CMK (cell line): ENCODE data around the gene RASGRF2.

ENCODE experiments used
- DNase-seq: peaks from one replicate; pipeline ENCODE4 v3.0.0-alpha.2; 2010; ENCODE audit warnings: low read depth

Gene RASGRF2

DNA sequence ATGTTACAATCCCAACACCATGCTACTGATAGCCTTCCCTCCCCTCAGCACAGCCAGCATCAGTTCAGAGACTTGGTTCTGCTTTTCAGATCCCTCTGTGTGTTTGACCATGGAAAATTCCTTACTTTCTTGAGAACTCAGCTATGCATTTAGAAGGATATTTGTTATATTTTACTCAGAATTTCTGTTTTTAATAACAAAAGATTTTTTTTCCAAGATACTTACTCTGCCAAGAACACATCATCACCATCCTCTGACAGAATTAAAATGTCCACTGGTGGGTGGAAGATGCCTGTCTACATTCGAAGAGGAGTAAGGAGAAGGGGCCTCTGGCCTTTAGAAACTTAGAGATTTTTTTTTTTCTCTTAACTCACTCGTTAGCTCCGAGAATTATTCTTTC, 216.9 kb downstream of the RASGRF2 start:
- DNase-seq, result no peak

DNA sequence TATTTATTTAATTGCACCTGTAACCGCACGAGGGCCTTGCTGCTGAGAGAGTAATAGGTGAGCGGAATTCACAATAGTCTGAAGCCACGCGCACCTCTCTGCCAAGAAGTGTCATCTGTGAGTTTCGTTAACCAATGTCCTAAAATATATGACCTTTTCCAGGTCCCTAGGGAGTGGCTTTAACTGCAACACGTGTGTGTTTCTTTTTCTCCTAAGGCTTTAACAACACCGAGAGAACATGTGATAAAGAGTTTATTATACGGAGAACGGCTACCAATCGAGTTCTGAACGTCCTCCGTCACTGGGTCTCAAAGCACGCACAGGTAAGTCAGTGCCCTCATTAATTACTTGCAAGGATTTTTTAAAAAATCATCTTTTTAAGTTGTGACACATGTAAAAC, 219.8 kb downstream of the RASGRF2 start:
- no peak for DNase-seq

DNA sequence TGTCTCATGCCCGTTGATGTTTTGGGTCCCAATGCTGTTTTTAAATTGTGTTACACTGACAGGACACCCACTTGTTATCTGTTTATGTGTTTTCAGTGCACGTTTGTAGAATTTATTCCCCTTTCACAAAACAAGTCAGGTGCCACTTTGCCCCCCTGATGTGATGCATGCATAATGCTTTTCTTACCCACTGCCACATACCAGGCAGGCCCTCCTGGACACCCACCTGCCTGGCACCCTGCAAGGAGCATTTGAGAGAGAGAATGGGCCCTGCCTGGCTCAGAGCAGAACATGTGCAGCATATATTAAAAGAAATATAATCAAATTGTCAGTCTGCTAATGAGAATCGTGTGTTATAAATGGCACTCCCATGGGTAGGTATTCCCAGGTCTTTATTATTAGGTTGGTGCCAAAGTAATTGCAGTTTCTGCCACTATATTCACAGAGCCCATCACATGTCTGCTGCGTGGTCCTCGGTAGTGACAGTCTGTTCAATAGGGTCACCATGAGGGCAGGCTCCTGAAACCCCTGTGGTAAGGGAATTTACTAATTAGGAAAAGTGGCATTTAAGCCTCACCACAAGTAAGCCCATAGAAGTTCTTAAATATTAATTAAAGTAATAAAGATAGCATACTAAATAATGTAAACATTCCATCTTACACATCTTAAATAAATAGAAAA, 220.8 kb downstream of the RASGRF2 start:
- no peak for DNase-seq

DNA sequence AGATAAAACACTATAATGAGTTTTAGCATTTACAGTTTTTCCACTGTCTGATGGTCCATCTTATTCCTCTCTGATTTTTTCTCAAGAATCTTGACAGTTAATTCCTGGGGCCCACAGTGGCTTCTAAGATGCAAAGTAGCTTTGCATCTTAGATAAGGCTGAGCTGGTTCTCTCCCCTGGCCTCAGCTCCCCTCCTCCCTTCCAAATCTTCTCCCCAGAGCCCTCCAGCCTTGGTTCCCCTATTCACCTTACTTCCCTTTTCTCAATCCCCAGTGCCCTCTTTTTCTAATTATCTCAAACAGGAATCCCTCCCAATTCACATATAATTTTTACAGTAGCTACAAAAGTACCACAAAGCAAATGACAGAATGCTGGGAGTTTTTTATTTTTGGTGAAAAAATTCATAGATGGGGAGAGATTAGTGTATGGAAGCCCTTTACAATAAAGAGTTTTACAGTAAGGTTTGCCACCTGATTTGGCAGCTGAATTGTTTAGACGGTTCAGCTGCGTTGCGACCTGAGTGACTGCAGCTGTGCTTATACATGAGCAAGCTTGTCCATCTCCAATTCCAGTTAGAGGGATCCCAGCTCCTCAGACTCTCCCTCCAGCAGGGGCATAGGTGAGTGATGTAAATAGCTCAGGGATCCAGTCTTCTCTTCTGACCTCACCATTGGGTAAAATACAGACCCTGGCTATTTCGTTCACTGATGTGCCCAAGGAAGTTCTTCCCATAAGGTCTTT, 221.6 kb downstream of the RASGRF2 start:
- no peak for DNase-seq

DNA sequence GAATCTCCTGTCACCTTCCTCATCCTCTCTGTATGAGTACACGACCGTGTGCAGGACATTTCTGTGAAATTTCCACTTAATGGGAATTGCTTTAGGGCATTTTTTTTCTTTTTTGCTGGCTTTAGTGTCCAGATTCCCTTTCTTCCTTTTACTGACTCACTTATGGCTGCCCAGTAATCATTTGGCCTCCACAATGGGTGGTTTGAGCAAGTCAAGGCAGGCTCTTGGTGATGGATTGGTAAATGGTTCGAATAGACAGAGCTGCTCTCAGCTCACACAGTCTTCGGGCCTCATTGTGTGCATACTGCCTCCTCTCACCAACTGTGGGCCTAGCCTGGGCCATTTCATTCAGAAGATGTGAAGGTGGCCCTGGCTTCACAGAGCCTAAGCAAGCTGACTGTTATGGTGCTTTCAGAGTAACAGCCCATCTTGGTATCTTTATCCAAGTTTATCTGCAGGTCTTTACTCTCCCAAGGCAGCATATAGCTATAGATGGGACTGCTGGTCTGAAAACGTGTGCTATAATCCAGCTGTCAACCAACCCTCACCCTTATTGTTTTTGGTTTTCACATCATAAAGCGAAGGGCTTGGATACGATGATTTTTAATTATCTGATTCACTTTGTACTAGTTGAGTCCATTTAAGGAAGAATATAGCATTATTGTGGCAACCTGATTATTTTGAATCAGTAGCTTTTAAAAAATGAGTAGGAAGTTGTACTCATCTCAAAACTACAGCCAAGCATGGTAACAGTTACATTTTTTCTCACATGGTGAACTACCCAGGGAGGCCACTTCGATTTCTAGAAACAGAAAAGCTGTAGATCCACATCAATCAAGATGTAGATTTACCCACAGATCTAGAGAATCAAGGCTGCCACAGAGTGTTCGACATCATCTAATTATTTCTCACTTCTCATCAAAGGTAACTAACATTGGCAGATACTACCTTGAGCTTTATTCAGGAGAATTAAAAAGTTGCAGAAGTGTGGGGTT, 222.5 kb downstream of the RASGRF2 start:
- no peak for DNase-seq

DNA sequence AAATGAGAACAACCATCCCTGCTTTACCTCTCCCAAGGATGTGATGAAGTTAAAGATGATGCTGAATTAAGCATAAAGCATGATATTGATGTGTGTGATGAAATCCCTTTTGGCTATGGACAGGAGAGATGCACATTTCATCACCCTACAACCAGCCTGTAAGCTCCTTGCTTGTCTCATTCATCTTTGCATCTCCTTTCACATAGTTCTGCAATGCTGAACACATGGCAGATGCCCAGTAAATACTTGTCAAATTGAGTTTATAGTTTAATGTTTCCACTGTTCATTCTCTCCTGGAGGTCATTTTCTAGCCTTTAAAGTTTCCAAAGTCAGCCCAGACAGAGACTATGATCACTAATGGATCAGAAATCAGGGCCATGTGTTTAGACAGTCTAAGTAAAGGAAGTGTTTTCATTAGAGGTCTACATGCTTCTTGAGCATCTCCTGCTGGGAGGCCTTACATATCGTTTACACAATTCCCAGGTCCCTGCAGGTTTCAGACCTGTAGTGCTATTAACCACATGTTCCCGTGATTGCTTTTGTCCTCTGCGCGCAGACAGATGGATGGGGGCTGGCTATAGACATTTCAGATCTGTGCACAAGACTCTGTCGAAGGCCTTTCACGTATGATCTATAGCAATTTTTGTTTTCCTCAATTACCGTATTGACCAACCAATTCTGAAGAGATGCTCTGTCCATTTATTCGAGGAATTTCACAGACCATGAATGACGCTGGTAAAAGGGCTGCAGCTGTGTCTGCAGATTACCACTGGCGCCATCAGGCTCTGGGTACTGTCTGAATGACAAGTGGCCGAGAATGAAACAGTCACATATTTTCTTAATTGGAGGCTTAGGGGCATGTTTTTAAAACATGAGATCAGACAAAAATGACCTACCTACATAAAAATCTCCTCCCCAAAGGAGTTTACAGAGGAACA, 223.9 kb downstream of the RASGRF2 start:
- DNase-seq, result no peak

DNA sequence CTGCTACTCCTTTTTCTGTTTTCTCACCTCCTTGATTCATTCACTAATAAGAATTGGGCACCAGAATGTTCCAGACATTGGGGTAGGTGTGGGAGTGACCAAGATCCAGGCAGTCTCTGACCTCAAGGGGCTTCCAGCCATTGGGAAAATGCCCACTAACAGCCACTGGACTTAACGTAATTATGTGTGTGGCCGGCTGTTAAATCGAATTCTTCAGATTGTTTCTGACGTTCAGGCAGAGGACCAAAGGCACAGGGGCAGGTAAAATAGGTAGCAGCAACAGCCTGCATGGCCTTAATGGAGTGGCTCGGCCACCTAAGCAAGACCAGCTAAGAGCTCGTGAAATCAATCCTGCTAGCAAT, 224.6 kb downstream of the RASGRF2 start:
- no peak for DNase-seq

DNA sequence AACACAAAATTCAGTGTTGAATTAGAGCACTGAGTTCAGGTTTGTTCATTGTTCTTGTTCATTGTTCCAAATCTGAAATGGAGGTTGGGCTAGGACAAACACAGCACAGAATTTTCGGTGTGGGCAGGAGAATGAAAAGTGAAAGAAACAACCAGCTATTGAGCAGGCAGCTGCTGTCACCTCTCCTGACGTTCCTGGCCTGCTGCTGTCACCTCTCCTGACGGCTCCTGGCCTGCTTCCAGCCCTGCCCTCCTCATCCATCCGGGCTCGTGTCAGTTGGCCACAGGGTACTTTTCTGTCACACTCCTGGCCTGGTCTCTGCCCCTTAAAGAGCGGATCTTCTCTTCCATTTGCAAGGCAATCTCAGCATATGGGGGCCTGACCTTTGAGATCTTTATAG, 227.7 kb downstream of the RASGRF2 start:
- no peak for DNase-seq

DNA sequence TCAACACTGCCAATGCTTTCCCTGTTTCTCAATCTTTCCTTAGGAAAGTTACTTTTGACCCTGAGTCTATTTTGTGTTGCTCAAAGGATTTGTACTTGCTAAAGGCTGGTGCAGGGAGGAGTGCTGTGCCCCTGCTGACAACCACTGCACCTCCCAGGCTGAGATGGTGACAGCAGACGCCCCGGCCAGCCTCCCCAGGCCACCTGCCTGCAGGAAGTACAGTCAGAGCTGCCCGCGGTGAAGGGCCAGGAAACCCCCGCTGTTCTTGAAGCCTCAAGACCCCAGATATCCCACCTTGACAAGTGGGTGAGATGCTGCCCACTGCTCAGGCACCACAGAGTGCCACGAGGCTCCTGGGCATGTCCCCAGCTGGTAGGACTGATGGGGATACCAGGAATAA, 228.8 kb downstream of the RASGRF2 start:
- DNase-seq, result no peak

DNA sequence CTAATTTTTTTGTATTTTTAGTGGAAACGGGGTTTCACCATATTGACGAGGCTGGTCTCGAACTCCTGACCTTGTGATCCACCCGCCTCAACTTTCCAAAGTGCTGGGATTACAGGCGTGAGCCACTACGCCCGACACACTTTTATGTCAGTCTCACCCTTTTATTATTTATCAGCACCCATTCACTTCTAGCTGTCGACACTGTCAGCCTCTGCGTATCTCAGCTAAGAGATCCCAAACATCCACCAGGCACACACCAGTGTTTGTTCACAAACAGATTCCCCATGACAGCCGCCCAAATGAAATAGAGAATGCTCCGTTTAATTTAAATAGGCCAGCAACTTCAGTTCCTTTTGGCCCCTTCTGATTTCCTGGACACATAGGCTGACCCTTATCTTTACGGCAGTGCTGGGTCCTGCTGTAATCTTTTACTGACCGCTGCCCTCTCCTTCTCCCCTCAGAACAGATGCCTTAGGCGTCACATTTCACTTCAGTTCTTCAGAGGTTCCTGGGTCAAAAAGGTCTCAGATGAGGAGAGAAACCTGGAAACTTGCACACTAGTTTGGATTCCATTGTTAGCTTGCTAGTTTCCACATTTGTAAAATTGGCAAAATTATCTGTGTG, 229.8 kb downstream of the RASGRF2 start:
- DNase-seq, result no peak

DNA sequence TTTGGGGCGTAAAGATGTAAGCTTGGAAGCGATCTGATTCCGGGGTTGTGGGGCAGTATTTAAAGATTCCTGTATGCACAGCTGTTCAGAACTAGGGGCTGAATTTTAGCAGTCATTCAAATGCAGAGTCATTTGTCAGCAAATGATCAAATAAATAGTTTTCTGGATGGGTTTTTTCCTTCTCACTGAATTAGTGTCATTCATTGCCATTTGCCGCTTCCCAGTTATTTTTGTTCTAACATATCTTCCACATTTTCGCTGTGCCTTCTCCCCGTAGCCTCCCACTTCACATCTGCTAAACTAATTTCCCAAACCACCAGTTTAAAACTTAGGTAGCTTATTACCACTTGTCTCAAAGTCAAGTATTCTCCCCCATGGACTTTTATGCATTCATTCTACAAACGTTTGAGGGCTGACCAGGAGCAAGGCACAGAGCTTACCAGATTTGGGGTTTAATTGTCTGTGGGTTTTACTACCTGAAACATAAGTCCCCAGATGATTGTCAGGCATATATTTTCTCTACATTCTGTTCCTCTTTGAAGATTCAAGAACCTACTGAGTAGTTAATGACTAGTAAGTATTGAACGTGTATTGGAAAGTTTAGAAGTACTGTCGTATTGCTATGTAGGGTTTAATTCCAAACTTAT, 231.7 kb downstream of the RASGRF2 start:
- no peak for DNase-seq

DNA sequence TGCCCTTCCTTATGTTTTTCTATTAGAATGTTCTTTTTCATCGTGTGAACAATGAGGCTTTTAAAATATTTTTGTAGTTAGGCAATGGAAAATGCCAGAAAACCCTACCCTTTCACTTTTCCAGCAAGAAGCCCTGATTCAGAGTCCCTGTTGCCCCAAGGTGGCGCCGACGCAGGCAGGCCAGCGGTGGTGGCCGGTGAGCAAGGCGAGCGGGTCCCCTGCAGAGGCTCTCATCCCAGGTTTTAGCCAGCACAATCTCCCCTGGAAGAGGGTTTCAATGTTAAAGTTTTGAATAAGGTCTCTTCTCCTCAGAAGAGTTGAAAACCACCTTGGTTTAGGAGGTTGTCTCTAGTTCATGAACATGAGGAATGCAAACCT, 232.2 kb downstream of the RASGRF2 start:
- DNase-seq, result no peak

DNA sequence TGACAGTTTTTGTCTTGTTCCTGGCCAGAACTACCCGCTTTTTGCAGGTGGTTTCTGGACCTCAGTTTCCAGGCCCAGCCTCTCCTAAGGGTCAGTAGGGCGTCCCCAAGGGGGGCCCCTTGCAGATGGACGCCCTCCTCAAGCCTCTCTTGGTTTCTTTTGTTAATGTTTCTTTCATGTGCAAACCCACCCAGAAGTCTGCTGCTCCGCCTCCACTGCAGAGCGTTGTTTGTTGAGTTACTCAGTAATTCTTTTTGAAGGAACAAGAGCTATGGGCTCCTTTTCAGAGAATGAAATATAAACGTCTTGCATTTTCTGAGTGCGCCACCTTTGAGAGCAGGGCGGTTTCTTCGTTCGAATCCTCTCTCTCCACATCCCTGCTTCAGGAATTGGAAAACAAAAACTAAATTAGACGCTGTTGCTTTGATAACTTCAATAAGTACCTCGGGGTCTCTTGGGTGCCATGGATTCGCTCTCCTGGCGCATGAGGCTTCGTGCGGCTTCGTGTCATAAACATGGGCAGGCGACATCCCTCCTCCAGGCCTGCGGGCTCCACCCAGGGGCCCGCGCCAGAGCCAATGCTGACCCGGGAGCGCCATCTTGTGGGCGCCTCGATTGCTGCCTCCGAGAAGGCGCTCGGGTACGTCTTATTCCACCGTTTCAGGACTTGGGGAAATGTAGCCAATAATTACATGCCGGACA, 234.6 kb downstream of the RASGRF2 start:
- peak; percentile 21 for DNase-seq

DNA sequence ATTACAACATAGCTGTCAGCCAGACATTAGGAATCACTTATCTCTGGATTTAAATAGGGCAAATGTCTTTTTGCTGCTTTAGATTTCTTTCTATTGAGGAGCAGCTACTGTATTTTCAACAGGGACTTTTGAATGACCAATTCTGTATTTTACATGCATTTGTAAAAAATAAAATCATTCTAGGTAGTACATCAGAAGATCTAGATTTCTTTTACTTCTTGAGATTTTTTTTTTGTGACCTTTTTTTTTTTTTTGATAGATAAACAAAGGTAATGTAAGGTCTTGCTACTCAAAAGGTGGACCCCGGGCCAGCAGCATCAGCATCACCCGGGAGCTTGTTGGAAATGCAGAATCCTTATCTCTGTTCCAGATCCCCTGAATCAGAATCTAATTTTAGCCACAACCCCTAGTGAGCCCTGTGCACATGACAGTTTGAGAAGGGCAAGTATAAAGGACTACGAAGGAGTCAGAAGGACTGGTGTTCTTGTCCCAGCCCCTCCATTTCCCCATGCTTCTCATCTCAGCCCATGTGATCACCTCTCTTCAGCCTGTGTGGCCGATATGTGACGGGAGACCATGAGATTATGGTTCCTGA, 235.3 kb downstream of the RASGRF2 start:
- no peak for DNase-seq

DNA sequence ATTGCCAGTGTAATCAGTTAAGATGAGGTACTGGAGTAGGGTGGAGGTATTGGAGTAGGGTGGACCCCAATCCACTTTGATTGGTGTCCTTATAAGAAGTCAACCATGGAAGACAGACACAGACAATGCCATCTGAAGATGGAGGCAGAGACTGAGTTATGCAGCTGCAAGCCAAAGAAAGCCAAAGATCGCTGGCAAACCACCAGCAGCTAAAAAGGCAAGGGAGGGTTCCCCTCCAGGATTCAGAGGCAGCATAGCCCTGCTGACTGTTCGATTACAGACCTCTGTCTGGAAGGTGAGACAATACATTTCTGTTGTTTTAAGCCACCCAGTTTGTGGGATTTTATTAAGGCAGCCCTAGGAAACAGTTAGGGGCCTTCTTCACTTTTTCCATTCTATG, 242.5 kb downstream of the RASGRF2 start:
- no peak for DNase-seq

DNA sequence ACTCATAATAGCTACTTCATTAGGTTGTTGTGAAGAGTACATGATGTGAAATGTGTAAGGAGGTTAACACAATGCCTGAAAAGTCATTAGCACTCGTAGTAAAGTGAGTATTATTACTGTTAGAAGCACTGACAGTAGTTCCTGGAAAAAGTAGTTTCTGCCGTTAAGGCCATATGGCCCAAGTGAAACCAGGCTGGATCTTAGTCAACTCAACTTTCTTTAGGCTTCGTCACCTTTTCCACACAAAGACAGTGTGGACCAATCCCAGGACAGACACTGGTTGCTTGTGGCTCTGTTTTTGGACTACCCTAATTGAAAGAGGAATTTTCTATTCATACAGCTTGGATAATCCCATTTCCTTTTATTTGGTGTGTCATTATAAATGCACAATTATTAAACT, 243.6 kb downstream of the RASGRF2 start:
- DNase-seq, result no peak

DNA sequence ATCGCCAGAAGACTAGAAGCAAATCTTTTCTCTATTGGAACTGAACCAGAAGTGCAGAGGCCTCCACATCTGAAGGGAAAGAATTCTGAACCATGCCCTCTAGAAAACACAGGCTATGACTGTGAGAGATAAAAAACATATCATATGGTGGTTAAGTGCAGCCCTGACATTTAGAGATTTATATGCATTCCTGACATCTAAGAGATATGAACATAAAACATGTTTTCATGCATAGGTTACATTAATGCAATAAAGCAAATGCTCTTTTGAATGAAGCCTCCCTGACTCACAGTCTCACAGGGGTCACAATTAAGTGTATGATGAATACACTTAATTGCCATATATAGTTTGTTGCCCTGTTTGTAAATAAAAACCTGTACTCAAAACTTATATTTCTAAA, 244.0 kb downstream of the RASGRF2 start:
- no peak for DNase-seq

DNA sequence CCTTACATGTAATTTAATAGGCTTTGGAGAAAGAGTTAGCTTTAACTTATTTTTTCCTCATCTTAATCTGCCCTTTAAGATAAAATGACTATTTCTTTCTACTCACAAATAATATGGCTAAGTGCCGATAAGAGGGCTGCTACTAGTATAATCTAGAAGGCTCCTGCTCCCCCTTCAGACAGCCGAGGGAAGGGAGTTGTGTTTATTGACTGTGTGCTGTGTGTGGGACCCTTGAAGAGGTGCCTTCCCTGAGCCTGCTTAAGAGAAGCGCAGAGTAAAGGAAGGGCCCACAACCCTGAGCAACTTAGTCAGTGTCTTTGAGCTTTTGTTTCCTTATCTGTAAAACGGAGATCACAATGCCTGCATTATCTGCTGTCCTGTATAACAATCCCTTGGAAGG, 244.9 kb downstream of the RASGRF2 start:
- DNase-seq, result no peak

DNA sequence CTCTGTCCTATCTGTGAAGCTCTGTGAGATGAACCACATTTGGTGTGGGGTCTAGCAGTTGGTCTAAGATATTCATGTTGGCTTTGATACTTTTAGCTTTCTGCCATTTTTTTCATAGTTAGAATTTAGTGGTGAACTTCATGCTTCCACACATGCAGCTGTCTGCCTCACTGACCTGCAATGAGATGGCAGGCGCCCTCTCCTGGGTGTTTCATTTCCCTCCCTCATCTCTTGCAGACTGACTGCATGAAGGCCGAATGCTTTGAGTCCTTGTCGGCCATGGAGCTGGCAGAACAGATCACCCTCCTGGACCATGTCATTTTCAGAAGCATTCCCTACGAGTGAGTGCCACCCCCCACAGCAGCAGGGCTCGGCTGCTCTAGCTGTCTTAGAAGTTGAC, 246.8 kb downstream of the RASGRF2 start:
- no peak for DNase-seq

DNA sequence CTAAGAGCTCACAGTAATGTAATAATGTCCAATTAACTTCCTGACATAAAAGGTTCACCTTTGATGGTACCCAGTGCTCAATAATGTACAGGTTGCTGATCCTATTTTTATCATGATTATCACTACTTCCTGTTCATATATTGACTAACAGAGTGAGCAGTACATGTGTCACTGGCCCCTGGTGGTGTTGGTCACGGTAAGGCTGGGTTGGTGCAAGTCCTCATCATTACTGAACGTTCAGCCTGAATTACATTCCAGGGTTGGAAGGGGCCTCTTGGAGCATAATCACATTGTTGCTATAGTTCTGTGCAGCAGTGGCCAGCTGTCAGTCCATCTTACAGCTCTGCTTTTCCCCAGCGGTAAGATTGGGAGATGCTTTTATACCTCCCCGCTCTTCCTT, 248.7 kb downstream of the RASGRF2 start:
- DNase-seq, result no peak
